NCI-H460 (cell line): ENCODE measurements around the gene SLC13A3. TPM values are rescaled to one million over a fixed set of nuclear protein-coding genes. Genes with fewer than 3 reads are reported as not detected.
A peak's percentile ranks its signal among the peaks of the same experiment; 100 is the strongest.

Experiments
- DNase-seq: peaks from one replicate; pipeline ENCODE4 v3.0.0-alpha.2; 2016; ENCODE audit warnings: low read depth; ENCODE audit errors: extremely low read depth
- polyA plus RNA-seq: library from polyadenylated mRNA; depleted of rRNA; stranded (reverse); fragments of >200 nt; gene quantifications from 2 replicates; pipeline ENCODE4 v1.2.3, GENCODE V29; 2014; cell fraction: nucleus; rRNA removed
- total RNA-seq: library from RNA; depleted of rRNA; stranded (reverse); fragments of >200 nt; shearing (Covaris generic); gene quantifications from 2 replicates; pipeline ENCODE4 v1.2.3, GENCODE V29; 2014; rRNA removed

Gene SLC13A3
- not detected in 2 replicates for total RNA-seq
- polyA plus RNA-seq, result not detected in 2 replicates

GRCh38 chr20:46651091-46651962 lies at the start of gene SLC13A3:
Gene SLC13A3 (minus strand): TSS chr20:46651459. CDS start chr20:46651421, 38 bp downstream.
- DNase-seq, result no peak

DNA sequence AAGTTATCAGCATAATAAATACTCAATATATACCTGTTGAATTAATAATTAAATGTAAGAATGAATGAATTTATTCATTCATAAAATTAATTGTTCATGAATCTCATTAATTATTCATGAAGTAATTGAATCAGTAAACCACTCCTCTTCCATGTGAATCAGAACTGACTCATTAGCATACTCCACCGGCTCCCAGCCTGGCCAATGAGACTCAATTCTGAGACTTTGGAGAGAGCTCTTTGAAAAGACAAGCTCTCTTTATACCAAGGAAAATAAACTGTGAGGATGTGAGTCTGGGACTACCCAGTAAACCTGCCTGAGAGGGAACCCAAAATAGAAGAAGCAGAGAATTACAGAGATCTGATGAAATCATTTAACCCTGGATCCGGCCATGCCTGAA lies 49.8 kb upstream of the SLC13A3 start:
- DNase-seq, result no peak

- no peak for DNase-seq
These were observed 49.2 kb upstream of the SLC13A3 start for GRCh38 chr20:46700481-46700880.

GRCh38 chr20:46699651-46700359 lies 48.5 kb upstream of the SLC13A3 start:
- no peak for DNase-seq

DNA sequence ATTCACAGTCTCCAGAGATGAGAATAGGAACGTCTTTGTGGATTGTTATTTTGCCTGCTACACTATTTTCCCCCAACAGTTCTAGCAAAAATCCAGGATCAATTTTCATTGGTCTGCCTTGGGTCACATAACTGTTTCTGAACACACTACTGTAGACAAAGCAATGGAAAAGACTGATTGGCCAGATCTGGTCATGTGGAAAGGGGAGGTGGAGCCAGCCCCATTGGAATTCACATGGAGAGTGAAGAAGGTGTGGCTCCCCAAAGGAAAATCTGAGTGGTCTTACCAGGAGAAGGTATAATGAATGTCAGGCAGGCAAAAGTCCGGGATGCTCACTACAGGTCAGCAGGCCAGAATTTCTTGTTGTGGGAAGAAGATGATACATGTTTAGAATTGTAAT lies 47.5 kb upstream of the SLC13A3 start:
- DNase-seq, result no peak

DNA sequence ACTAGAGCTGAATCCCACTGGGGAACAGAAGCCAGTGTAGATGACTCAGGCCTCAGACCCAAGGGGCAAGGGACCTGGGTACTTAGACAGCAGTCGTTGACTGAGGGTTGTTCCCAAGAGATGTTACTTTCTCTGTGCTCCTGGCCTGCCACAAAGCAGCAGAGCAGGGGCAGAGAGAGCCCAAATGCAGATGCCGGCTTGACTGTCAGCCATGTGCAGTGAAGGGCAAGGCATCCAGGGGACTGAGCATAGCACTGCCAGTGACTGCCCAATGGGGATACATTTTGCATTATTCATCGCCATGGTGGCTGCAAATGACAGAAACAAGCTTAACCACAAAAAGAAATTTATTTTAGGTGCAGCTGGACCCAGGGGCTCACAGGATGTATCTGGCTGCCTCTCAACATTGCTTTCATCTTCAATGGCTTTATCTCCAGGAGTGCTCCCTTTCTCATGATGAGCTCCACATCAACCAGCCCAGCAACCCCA lies 45.6 kb upstream of the SLC13A3 start:
- DNase-seq, result no peak

GRCh38 chr20:46695892-46696291 lies 44.6 kb upstream of the SLC13A3 start:
- DNase-seq, result no peak

GRCh38 chr20:46694484-46694883 lies 43.2 kb upstream of the SLC13A3 start:
- no peak for DNase-seq

DNA sequence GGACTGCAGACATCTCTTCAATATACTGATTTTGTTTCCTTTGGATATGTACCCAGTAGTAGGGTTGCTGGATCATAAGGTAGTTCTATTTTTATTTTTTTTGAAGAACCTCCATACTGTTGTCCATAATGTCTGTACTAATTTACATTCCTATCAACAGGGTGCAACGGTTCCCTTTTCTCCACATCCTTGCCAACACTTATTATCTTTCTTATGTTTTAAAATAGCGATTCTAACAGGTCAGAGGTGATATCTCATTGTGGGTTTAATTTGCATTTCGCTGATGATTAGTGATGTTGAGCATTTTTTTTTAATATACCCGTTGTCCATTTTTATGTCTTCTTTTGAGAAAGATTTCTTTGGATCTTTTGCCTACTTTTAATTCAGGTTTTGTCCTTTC lies 39.9 kb upstream of the SLC13A3 start:
- no peak for DNase-seq

GRCh38 chr20:46690219-46691106 lies 39.2 kb upstream of the SLC13A3 start:
- DNase-seq, result no peak

- no peak for DNase-seq
These were observed 38.5 kb upstream of the SLC13A3 start for GRCh38 chr20:46689754-46690085.

DNA sequence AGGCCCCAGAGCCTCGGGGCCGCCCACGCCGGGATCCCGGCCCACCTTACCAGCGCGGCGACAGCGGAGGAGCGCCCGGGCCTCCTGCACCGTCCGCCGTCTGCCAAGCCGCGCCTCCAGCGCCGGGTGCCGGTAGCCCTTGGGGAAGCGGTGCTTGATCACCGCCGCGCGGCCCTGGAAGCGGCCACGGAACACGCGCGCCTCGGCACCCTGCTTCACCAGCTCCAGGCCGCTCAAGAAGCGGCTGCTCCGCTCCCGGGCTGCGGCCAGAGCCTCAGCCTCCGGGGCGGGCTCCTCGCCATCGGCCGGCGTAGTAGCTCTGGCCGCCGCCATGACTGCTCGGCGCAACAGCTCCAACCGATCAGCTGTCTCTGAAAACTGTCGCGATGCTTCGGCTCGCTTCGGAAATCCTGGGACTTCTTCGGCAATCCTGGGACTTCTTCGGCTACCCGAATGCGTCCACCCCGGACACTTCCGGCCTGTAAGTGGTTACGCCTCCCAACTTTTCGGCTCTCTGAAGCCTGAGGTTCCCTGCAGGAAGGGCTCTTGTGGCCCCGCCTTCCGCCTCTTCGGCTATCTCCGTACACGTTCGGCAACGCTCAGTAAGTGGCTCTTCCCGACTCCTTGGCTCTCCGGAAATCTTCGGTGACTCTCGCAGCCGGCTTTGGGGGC lies 38.0 kb upstream of the SLC13A3 start, which contains the start of gene TP53RK:
TP53RK (minus strand) TSS at position 363 of the 672 bp plus-strand sequence; CDS start at position 333, 30 bp downstream.
- DNase-seq, result peak; percentile 100

DNA sequence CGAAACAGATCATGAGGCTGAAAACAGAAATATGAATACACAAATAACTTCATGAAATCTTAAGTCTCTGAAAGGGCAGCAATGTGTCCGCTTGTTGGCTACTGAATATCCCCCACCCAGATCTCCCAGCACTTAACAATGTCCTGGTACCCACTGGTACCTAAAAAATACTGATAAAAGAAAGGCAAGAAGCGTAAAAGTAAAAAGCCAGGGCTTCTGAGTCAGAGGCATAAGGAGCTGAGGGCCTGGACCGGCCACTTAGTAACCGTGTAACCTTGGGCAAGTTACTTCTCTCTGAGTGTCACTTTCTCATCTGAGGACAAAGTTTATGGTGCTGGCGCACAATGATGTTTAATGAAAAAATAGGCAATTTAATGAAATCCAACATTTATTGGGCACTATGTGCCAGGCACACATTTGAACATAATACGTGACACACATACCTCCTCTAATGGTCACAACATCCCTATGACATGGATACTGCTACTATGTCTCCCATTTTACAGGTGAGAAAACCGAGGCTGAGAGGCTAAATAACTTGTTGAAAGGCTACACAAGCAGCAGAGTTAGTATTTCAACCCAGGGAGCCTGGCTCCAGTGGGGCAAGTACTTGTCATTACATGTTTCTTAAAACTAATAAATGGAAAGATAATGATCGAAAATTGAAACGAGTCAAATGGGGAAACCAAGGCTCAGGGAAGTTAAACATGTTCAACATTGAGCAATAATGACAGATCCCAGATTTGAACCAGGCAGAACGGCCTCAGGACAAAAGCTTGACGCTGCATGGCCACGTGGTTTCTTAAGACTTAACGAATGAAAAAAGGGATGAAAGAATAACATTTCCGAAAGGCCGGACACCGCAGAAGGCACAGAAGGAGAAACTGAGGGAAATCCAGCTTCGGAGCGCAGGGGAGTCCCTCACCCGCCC lies 37.2 kb upstream of the SLC13A3 start:
- no peak for DNase-seq

DNA sequence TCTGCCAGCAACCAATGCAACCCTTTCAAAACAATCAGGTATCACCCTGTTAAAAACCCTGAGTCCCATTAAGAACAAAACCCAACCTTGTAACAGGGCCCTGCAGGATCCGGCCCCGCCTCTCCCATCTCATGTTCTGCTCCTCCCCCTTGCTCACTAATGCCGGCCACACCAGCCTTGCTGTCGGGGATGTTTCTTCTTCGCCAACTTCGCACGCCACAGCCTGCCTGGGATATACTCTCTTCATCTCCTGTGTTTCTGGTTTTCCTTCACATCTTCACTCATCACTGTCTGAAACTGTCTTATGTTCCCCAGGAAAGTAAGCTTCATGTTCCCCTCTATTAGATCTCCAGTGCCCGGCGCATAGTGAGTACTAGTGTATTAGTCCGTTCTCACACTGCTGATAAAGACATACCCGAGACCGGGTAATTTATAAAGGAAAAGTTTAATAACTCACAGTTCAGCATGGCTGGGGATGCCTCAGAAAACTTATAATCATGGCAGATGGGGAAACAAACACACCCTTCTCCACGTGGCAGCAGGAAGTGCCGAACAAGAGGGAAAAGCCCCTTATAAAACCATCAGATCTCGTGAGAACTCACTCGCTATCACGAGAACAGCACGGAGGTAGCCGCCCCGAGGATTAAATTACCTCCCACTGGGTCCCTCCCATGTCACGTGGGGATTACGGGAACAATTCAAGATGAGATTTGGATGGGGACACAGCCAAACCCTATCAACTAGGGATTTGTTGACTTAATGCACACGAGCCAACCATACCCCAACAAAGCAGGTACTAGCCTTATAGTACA lies 32.9 kb upstream of the SLC13A3 start:
- no peak for DNase-seq

DNA sequence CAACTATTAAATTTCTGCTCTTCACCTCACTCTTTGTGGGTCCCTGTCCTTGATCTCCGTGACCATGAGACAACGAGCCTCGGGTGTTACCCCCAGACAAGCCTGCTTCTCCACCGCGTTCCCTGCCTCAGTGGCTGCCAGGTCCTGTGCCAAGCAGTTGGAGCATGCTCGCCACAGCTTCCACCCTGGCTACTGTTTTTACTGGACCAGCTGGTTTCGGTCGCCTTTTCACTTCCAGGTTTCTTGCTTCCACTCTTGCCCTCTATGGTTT lies 32.3 kb upstream of the SLC13A3 start:
- DNase-seq, result no peak

GRCh38 chr20:46683011-46683667 lies 31.9 kb upstream of the SLC13A3 start:
- no peak for DNase-seq

- DNase-seq, result no peak
These were observed 31.0 kb upstream of the SLC13A3 start for GRCh38 chr20:46682063-46682821.
